DOHH2 (cell line): ENCODE measurements around the gene C3orf20.

Experiments used
- EZH2phosphoT487 ChIP-seq: fragments of 200-600 bp; sonication (generic); IDR thresholded peaks from 2 replicates; pipeline ENCODE4 v1.6.1; 2017; ENCODE audit warnings: borderline replicate concordance, mild to moderate bottlenecking, antibody characterized with exemption, low read length, moderate library complexity, mixed read lengths
- TF ChIP-seq, protein P1 (sequence below): fragments of 200-600 bp; sonication (generic); IDR thresholded peaks from one replicate; pipeline ENCODE4 v1.5.1; 2014; ENCODE audit warnings: antibody characterized with exemption, mild to moderate bottlenecking, low read depth, low read length; ENCODE audit not compliant: poor library complexity, severe bottlenecking

DNA sequence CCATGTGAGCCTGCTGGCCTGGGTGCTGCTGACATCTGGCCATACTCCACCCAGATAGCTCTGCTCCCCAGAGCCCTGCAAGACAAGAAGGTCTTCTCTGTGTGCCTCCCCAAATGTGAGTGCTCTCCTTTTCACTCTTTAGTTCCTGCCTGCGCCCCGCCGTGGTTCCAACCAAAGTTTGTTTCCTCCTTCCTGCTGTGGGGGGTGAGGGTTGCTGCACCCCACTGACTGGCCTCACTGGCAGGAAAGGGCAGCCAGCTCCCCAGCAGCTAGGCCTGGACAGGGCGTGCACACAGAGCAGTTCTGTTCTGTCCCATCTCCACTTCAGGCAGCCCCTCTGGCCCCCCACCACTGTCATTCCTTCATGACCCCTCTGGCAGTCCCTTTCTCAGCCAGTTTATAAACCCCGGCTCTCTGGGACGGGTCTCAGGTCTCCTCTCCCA lies 28.8 kb upstream of the C3orf20 start:
- TF ChIP-seq, protein P1, sequence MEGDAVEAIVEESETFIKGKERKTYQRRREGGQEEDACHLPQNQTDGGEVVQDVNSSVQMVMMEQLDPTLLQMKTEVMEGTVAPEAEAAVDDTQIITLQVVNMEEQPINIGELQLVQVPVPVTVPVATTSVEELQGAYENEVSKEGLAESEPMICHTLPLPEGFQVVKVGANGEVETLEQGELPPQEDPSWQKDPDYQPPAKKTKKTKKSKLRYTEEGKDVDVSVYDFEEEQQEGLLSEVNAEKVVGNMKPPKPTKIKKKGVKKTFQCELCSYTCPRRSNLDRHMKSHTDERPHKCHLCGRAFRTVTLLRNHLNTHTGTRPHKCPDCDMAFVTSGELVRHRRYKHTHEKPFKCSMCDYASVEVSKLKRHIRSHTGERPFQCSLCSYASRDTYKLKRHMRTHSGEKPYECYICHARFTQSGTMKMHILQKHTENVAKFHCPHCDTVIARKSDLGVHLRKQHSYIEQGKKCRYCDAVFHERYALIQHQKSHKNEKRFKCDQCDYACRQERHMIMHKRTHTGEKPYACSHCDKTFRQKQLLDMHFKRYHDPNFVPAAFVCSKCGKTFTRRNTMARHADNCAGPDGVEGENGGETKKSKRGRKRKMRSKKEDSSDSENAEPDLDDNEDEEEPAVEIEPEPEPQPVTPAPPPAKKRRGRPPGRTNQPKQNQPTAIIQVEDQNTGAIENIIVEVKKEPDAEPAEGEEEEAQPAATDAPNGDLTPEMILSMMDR = no peak
- no peak for TF ChIP-seq EZH2phosphoT487
